ENCODE measurements around the gene LCMT1. TPM values are rescaled to one million over a fixed set of nuclear protein-coding genes. Genes with fewer than 3 reads are reported as not detected.
"Not testable (repeated sequence)": the region's sequence is repeated elsewhere in the genome, so short reads cannot be mapped to it uniquely, and the experiment has no call there.

The LCMT1 gene
- 20.8 TPM for total RNA-seq

DNA sequence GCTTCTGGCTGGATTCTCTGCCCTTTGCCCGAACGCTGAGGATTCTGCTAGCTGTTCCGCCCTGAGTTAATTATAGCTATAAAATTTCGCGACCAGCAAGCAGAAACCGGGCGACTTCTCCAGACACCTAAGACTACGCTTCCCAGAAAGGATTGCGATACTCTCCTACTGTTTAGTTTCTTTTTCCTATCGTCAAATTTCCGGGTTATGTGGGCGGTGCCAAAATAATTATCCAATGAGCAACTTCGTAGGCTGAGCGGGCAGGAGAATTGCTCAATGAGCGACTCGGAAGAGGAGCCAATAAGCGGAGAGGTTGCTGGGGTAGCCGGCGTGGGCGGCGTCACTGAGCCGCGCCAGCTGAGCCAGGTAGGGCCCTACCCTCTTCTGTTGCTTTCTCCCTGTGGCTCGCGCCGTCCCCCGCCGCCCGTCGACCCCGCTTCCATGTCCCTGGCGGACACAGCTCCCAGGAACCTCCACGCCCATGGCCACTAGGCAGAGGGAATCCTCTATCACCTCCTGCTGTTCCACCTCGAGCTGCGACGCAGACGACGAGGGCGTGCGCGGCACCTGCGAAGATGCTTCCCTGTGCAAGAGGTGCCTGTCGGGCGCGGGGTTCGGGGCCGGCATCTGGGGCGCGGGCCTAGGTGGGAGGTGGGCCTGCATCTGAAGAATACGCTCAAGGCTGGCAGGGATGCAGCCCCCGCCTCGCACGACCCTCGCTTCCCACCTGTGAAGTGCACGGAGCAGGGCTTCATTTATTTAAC is at the start of gene LCMT1:
TSS of gene LCMT1 (plus strand) at position 340 of the 764 bp plus-strand sequence. CDS start at position 482, 142 bp downstream.
- peak; percentile 99 for DNase-seq

- peak; percentile 54 for DNase-seq
Observed at GRCh38 chr16:25063102-25063501, 48.4 kb upstream of the LCMT1 start.

- DNase-seq, result no peak
Observed at GRCh38 chr16:25063865-25064264, 47.7 kb upstream of the LCMT1 start.

DNA sequence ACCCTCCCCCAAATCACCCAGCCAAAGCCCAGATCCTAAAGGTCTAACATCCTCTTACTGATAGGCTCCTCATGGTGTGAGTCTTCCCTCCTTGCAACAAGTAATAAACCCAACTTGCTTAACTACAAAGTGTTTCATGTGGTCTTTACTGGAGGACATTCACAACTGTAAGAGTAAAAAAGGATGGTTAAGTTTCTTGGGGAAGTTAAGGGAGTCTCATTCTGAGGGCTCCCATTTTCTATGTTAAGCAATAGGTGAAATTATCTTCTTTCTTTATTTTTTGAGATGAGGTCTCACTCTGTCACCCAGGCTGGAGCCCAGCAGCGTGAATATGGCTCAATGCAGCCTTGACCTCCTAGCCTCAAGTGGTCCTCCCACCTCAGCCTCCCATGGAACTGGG is 47.3 kb upstream of the LCMT1 start:
- DNase-seq, result not testable (repeated sequence)

DNA sequence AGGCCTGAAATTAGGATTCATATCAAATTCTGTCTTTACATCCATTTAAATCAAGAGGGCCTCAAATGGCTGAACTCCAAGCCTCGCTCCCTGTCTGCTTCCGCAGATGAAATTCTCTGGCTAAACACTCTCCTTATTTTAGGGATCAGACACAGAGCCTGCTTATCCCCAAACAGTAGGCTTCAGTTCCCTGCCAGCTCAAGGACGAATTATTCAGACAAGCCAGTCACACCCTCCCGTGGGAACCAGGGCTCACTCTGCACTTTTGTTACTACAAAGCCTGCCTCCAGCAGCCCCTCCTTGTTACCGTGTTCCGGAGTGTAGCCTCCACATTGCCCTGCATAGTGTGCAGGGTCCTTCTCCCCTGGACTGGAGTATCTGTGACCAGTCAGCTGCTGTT is 46.6 kb upstream of the LCMT1 start:
- peak; percentile 73 for DNase-seq

- DNase-seq, result no peak
Observed at GRCh38 chr16:25065899-25066298, 45.6 kb upstream of the LCMT1 start.

- DNase-seq, result no peak
Observed at GRCh38 chr16:25066426-25066746, 45.2 kb upstream of the LCMT1 start.

- peak; percentile 89 for DNase-seq
Observed at GRCh38 chr16:25066747-25067631, 44.6 kb upstream of the LCMT1 start.

DNA sequence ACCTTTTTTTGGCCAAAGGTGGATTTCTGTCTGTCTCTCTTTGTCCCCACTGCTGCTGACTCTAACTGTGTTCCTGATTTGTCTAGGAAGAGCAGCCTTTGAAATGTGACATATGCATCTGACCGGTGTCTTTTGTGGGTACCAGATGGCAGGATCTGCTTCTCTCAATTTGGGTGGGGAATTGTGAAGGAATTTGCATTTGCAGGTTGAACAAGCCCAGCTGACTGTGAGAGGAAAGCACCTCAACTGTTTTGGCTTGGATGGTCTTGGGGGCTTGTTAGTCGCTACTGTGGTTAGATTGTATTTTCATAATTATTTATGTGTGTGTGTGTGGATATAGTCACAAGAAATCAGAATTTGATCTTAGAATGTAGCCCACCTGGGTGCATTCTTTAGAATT is 37.7 kb upstream of the LCMT1 start:
- no peak for DNase-seq

DNA sequence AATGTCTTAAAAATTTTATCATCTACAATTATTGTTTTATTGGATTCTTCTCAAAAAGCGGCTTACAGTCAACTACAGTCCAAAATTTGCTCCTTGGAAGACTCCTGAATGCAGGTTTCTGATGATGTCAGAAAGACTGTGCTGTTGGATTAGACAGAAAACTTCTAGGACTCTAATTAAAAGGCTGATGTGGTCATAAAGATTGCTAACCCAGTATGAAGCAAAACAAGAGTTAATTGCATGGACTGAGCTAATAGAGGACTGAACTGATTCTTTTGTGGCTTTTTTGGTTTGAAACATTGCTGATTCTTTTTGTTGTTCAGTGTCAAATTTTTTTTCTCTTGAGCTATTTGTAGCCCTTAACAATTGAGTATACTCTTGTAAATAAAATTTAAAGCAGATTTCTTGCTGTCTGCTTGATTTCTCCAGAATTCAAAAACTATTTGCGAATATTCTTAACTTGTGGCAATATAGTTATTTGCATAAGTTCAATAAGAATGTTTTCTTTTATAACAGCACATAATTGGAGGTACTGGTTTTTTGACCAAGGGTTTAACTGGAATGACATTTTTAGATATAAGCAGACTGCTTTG is 33.1 kb upstream of the LCMT1 start:
- no peak for DNase-seq

GRCh38 chr16:25079637-25080378 is 31.7 kb upstream of the LCMT1 start:
- no peak for DNase-seq

GRCh38 chr16:25080420-25081131 is 31.0 kb upstream of the LCMT1 start:
- no peak for DNase-seq

DNA sequence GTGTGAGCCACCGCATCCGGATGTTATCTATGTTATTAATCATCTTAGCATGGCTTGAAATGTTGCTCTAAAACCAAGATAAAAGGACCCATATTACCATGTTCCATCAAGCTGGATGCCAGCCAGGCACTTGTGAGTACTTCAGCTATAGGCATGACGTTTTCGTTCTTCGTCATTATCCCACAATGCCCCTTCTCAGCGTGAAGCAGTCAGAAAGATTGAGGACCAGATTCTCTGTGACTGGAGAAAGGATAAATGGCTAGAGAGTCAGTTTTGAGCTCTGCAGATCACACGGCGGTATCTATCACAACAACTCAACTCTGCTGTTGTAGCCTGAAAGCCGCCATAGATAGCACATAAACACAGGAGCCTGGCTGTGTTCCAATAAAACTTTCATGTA is 29.8 kb upstream of the LCMT1 start:
- DNase-seq, result no peak

GRCh38 chr16:25083065-25083464 is 28.5 kb upstream of the LCMT1 start:
- no peak for DNase-seq

DNA sequence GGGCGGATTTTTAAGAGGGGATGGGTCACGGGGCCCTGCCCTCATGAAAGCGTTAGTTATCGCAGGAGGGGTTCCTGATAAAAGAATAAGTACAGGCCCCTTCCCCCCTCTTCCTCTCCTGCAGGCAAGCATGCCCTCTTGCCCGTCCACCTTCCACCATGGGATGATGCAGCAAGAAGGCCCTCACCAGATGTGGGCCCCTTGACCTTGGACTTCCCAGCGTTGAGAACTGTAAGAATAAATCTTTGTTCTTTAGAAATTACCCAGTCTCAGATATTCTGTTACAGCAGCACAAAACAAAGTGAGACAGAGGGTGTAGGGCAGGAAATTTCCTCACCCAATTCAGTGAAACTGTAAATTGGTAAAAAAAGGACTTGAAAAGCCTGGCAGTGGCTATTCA is 27.8 kb upstream of the LCMT1 start:
- DNase-seq, result no peak

DNA sequence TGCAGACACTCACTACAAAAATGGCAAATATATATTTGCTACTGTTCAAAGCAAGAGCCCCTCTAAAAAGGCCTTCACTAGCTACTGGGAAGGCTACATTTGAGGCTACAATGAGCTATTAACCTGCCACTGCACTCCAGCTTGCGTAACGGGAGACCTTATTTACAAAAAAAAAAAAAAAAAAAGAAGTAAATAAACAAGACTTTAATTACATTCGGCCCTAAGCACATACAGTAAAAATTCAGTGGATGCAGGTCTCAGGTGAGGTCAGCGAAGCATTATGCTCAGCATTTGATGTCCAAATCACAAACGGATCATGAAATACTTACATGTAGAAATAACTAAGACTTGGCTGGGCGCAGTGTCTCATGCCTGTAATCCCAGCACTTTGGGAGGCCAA is 26.7 kb upstream of the LCMT1 start:
- DNase-seq, result no peak

DNA sequence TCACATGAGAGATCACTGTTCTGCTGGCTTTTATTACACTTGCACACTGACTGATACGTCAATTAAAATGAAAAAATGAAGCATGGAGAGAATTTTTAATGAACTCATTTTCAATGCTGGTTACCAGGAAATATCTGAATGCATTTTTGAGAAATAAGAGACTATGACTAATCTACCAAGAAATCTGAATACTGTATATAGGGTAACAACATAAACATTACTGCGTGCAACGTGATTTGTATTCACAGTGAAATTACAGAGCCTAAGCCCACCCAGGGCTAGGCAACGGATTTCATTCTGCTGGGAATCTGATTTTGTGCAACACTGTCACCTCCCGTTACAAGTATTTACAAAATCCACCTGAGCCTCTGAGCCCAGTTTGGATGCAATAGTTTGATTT is 23.8 kb upstream of the LCMT1 start:
- DNase-seq, result no peak

DNA sequence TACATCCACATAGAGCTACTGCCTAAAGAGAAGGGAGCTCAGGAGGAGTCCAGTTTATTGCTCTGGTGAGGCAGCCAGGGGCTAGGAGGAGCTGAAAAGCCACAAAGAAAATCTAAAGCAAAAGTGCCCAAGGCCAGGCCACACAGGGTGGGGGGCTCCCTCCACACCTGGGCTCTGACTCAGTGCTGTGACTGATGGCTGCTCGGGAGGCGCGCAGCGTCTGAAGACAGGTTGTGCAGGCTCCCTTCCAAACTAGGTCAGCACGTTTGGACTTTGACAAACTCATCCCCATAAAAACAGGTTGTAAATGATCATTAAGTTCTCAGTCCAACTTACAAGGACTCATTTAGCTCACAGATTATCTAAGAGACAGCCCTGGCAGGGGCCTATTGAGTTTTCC is 22.2 kb upstream of the LCMT1 start:
- DNase-seq, result no peak

GRCh38 chr16:25092441-25092840 is 19.1 kb upstream of the LCMT1 start:
- DNase-seq, result peak; percentile 6

DNA sequence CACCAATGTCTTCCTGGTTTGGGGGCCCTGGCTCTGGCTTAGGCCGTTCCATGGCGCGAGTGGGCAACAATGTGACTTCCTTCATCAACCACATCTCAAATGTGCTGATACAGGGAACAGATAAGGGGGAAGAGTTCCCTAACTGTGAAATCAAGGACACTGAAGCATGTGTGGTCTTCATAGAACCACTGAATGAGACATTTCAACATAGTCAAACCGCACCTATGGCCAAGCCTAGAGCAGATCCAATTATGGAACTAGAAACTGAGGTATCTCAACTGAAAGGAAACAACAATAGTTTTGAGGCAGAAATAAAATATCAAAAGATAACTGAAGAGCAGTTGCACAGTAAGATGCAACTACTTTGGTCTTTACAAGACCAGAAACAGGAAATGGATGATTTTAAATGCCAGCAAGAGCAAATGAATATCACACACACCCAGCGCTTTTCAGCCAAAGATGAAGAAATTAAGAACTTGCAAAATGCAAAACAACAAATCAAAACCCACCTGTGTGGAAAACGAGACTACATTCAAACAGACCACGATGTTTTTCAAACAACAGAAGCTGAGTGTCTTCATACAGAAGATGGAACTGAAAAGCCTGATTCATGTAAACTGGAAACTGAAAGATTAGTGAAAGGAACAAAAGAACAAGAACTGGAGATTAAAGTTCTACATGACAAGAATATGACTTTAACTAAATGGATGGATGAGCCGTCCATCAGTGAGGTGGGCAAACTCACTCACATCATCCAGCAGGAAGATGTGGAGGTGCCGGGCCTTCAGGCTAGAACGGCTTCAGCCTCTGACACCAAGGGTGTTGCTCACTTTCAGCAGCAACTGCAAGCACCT is 18.1 kb upstream of the LCMT1 start:
- peak; percentile 7 for DNase-seq

GRCh38 chr16:25094596-25094995 is 16.9 kb upstream of the LCMT1 start:
- DNase-seq, result no peak
